Mucosa of rectum (tissue), 2 donors: ENCODE results near the gene ARHGAP21.

Experiments
- H3K27ac ChIP-seq, 2 donors: one replicate each; pipeline ENCODE4 v1.7.0; 2013; ENCODE audit warnings: inconsistent platforms in 2 of 2, low read depth in 2 of 2, low read length in 2 of 2
- H3K27me3 ChIP-seq, 2 donors: one replicate each; pipeline ENCODE4 v1.7.0; 2013; ENCODE audit warnings: low read length in 2 of 2; ENCODE audit not compliant: control insufficient read depth in 2 of 2, insufficient read depth in 2 of 2
- H3K36me3 ChIP-seq, 2 donors: one replicate each; pipeline ENCODE4 v1.7.0; 2013; ENCODE audit warnings: low read length in 2 of 2; ENCODE audit not compliant: control insufficient read depth in 2 of 2, insufficient read depth in 2 of 2
- H3K4me1 ChIP-seq, 2 donors: one replicate each; pipeline ENCODE4 v1.7.0; 2013; ENCODE audit warnings: low read length in 2 of 2, mild to moderate bottlenecking in 1 of 2; ENCODE audit not compliant: control insufficient read depth in 2 of 2, insufficient read depth in 2 of 2
- H3K4me3 ChIP-seq, 2 donors: one replicate each; pipeline ENCODE4 v1.7.0; 2013; ENCODE audit warnings: low read length in 2 of 2
- H3K9ac ChIP-seq, 2 donors: one replicate each; pipeline ENCODE4 v1.7.0; 2013; ENCODE audit warnings: low read length in 2 of 2, low read depth in 1 of 2, mild to moderate bottlenecking in 1 of 2
- H3K9me3 ChIP-seq, 2 donors: one replicate each; pipeline ENCODE4 v1.7.0; 2013; ENCODE audit warnings: low read length in 2 of 2; ENCODE audit not compliant: control insufficient read depth in 2 of 2
- donor health status: healthy.
- donor health status: Normal muscosa, but diverticular disease.

ARHGAP21 gene

GRCh38 chr10:24711465-24711864 is 12.2 kb downstream of the ARHGAP21 start:
- H3K27me3 ChIP-seq = no peaks in the 10 kb centered on the region
- no peak overlapping the region for H3K4me3 ChIP-seq
- no peaks in the 10 kb centered on the region for H3K9me3 ChIP-seq
- H3K27ac ChIP-seq = no peak overlapping the region
- H3K4me1 ChIP-seq = peaks cover 10 to 11% of the 10 kb centered on the region in 2 donors
- no peak overlapping the region for H3K9ac ChIP-seq
- no peaks in the 10 kb centered on the region for H3K36me3 ChIP-seq

GRCh38 chr10:24708081-24708480 is 15.6 kb downstream of the ARHGAP21 start:
- Histone ChIP-seq H3K27ac (no peak overlapping the region), H3K27me3 (no peaks in the 10 kb centered on the region), H3K9me3 (no peaks in the 10 kb centered on the region), H3K9ac (no peak overlapping the region), H3K4me1 (peaks cover 6 to 7% of the 10 kb centered on the region in 2 donors), H3K36me3 (no peaks in the 10 kb centered on the region), H3K4me3 (no peak overlapping the region)

GRCh38 chr10:24707445-24707844 is 16.2 kb downstream of the ARHGAP21 start:
- Histone ChIP-seq H3K27me3 (no peaks in the 10 kb centered on the region), H3K4me3 (no peak overlapping the region), H3K36me3 (no peaks in the 10 kb centered on the region), H3K9ac (no peak overlapping the region), H3K27ac (no peak overlapping the region), H3K9me3 (no peaks in the 10 kb centered on the region), H3K4me1 (peaks cover 6 to 7% of the 10 kb centered on the region in 2 donors)

GRCh38 chr10:24706479-24707118 is 17.1 kb downstream of the ARHGAP21 start:
- peaks cover 6 to 7% of the 10 kb centered on the region in 2 donors for H3K4me1 ChIP-seq
- no peaks in the 10 kb centered on the region for H3K36me3 ChIP-seq
- no peak overlapping the region for H3K4me3 ChIP-seq
- no peaks in the 10 kb centered on the region for H3K27me3 ChIP-seq
- H3K9ac ChIP-seq = no peak overlapping the region
- H3K9me3 ChIP-seq = no peaks in the 10 kb centered on the region
- no peak overlapping the region for H3K27ac ChIP-seq

GRCh38 chr10:24703700-24704099 is 20.0 kb downstream of the ARHGAP21 start:
- Histone ChIP-seq H3K27me3 (no peaks in the 10 kb centered on the region), H3K36me3 (no peaks in the 10 kb centered on the region), H3K9me3 (no peaks in the 10 kb centered on the region), H3K9ac (no peak overlapping the region), H3K27ac (no peak overlapping the region), H3K4me1 (peaks cover 6 to 7% of the 10 kb centered on the region in 2 donors), H3K4me3 (no peak overlapping the region)

DNA sequence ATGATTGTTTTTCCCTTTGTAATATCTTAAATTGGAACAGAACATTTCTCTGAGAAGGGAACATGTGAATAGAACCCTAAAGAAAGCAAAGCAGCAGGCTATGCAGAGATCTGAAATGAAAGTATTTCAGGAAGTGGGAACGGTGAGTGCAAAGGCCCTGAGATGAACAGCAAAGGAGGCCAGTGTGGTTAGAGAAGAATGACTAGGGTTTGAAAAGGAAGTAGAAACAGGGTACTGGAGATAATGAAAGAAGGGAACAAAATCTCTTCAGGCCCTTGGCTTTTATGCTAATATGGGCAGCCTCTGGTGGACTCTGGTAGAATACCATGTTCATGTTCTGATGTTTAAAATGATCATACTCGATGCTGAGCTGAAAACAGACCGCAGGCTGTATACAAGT is 22.2 kb downstream of the ARHGAP21 start:
- peaks cover 0 to under 1% of the 10 kb centered on the region in 2 donors for H3K4me1 ChIP-seq
- no peak overlapping the region for H3K9ac ChIP-seq
- H3K4me3 ChIP-seq = no peak overlapping the region
- H3K27ac ChIP-seq = no peak overlapping the region
- H3K9me3 ChIP-seq = no peaks in the 10 kb centered on the region
- no peaks in the 10 kb centered on the region for H3K36me3 ChIP-seq
- no peaks in the 10 kb centered on the region for H3K27me3 ChIP-seq

DNA sequence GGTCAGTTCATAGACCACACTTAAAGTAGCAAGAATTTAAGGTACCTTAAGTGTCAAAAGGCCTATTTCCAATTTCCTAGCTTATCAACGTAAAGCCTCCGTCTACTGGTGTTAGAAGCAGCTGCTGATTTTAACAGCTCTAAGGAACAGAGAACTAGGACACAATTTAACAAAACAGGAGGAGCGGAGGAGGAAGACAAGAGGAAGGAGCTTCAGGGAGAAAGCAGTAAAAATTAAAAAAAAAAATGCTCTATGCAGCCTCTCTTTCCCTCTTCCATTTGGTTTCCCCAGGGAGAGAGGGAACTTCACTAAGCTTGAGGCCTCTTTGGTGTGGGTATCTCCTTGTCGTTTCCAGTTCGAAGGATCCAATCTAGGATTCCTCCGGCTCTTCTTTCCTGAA is 22.7 kb downstream of the ARHGAP21 start:
- H3K27ac ChIP-seq = no peak overlapping the region
- H3K4me1 ChIP-seq = no peaks in the 10 kb centered on the region
- no peaks in the 10 kb centered on the region for H3K36me3 ChIP-seq
- no peak overlapping the region for H3K9ac ChIP-seq
- no peaks in the 10 kb centered on the region for H3K27me3 ChIP-seq
- no peak overlapping the region for H3K4me3 ChIP-seq
- H3K9me3 ChIP-seq = no peaks in the 10 kb centered on the region

DNA sequence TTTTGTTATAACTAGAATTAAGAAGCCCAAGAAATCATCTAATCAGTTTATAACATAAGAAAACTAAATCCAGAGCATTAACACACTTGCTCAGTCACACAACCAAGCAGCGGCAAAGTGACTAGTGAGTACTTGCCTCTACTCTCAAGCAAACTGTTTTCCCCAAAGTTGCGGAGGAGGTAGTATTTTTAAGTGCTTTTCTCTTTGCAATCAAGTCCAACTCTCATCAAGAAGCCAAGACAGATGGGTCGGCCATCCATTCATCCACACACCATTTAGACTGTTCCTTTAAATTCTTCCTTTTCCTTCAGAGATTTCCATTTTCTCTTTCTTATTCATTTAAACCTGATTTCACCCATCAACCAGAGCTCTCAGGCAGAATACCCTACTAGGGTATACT is 25.4 kb downstream of the ARHGAP21 start:
- H3K9me3 ChIP-seq = no peaks in the 10 kb centered on the region
- H3K9ac ChIP-seq = no peak overlapping the region
- H3K4me1 ChIP-seq = no peaks in the 10 kb centered on the region
- H3K27ac ChIP-seq = no peak overlapping the region
- H3K27me3 ChIP-seq = no peaks in the 10 kb centered on the region
- no peaks in the 10 kb centered on the region for H3K36me3 ChIP-seq
- H3K4me3 ChIP-seq = no peak overlapping the region

DNA sequence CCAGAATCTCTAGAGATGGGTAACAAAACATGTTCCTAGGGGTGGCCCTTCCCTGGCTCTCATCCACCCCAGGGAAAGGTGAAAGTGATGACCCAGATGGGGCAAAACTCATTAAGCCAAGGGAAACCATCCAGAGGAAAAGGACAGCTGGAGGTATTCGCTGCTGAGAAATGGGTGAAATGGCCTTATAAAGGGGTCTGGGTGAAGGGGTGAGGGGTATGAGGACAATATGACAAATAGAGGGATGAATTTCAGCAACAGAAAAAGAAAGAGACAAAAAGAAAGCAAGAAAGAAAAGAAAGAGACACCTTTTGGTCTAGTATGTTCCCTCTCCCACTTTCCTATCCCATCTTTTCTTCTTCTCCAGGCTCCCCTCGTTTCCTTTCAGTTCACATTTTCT is 26.6 kb downstream of the ARHGAP21 start:
- Histone ChIP-seq H3K9me3 (no peaks in the 10 kb centered on the region), H3K27me3 (no peaks in the 10 kb centered on the region), H3K4me3 (no peak overlapping the region), H3K27ac (no peak overlapping the region), H3K4me1 (no peaks in the 10 kb centered on the region), H3K36me3 (no peaks in the 10 kb centered on the region), H3K9ac (no peak overlapping the region)

DNA sequence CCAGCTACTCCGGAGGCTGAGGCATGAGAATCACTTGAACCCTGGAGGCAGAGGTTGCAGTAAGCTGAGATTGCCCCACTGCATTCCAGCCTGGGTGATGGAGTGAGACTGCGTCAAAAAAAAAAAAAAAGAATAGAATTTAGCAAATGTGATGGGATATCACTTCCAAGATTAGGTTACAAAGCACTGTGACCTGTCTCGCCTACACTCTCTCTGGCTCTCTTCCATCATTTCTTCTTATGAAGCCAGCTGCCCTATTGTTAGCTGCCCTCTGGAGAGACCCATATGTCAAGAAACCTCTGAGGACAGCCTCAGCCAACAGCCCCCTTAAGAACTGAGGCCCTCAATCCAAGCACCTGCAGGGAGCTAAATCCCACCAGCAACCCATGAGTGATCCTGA is 28.2 kb downstream of the ARHGAP21 start:
- H3K4me1 ChIP-seq = no peaks in the 10 kb centered on the region
- H3K4me3 ChIP-seq = no peak overlapping the region
- H3K36me3 ChIP-seq = no peaks in the 10 kb centered on the region
- H3K27me3 ChIP-seq = no peaks in the 10 kb centered on the region
- H3K9ac ChIP-seq = no peak overlapping the region
- H3K27ac ChIP-seq = no peak overlapping the region
- no peaks in the 10 kb centered on the region for H3K9me3 ChIP-seq

DNA sequence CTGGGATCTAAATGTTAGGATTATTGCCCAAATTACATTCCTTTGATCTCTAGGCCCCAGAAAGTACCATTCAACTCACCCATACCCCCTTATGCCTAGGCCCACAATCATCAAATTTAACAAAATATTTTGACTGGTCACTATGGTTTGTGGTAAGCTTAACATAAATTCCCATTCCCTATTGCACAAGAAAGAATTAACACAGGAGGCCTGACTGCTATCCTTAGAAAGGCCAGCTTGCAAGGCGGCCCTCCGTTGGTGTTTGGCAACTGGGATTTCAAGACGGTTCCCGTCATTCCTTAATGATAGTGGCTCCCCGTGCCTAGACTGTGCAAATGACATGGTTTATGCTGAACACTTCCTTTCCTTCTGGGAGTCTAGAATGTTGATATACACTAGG is 29.6 kb downstream of the ARHGAP21 start:
- no peaks in the 10 kb centered on the region for H3K36me3 ChIP-seq
- no peaks in the 10 kb centered on the region for H3K9me3 ChIP-seq
- H3K4me3 ChIP-seq = no peak overlapping the region
- H3K4me1 ChIP-seq = no peaks in the 10 kb centered on the region
- H3K27ac ChIP-seq = no peak overlapping the region
- no peak overlapping the region for H3K9ac ChIP-seq
- H3K27me3 ChIP-seq = no peaks in the 10 kb centered on the region
